GM12875 (cell line): Measurements from ENCODE around the gene MGMT.

Experiments used
- H3K4me3 ChIP-seq: one replicate; pipeline ENCODE4 v1.5.1; 2011; ENCODE audit warnings: low read depth, low read length, control low read depth
- CTCF ChIP-seq: IDR thresholded peaks from 2 replicates; pipeline ENCODE4 v1.5.1; 2011; ENCODE audit warnings: low read depth, mild to moderate bottlenecking, control low read depth, inconsistent platforms, low read length, moderate library complexity, borderline replicate concordance; ENCODE audit not compliant: insufficient read depth

MGMT gene

GRCh38 chr10:129808092-129808983 lies 341.3 kb downstream of the MGMT start:
- no peak overlapping the region for H3K4me3 ChIP-seq
- TF ChIP-seq CTCF: no peak

- TF ChIP-seq CTCF: no peak
- H3K4me3 ChIP-seq: no peak overlapping the region
These were observed 342.4 kb downstream of the MGMT start for GRCh38 chr10:129809431-129809830.

- no peak for TF ChIP-seq CTCF
These were observed 342.8 kb downstream of the MGMT start for GRCh38 chr10:129809841-129810240.

GRCh38 chr10:129811208-129811607 lies 344.2 kb downstream of the MGMT start:
- no peak overlapping the region for H3K4me3 ChIP-seq
- TF ChIP-seq CTCF: no peak

More at GRCh38 chr10:129809841-129810240, 342.8 kb downstream of the MGMT start:
- H3K4me3 ChIP-seq: no peak overlapping the region

GRCh38 chr10:129812398-129812797 lies 345.4 kb downstream of the MGMT start:
- no peak for TF ChIP-seq CTCF
- no peak overlapping the region for H3K4me3 ChIP-seq

- H3K4me3 ChIP-seq: no peak overlapping the region
- no peak for TF ChIP-seq CTCF
These were observed 347.9 kb downstream of the MGMT start for GRCh38 chr10:129814681-129815646.
